HAP-1 (cell line): ENCODE data around the gene INPP5A.

ENCODE experiments used
- DNase-seq, 2 experiments: peaks; one replicate each; pipeline ENCODE4 v3.0.0-alpha.2; 2016 to 2020; ENCODE audit warnings: low spot score in 2 of 2
- H3K27me3 ChIP-seq: fragments of 250-450 bp; sonication (Bioruptor Pico); 2 replicates; pipeline ENCODE4 v1.5.1; 2020; ENCODE audit warnings: low read depth, mild to moderate bottlenecking, moderate library complexity
- H3K36me3 ChIP-seq: fragments of 250-450 bp; sonication (Bioruptor Pico); replicated peaks from 2 replicates; pipeline ENCODE4 v1.5.1; 2020; ENCODE audit warnings: mild to moderate bottlenecking
- H3K4me1 ChIP-seq: fragments of 250-450 bp; sonication (Bioruptor Pico); 2 replicates; pipeline ENCODE4 v1.5.1; 2020; ENCODE audit warnings: mild to moderate bottlenecking
- H3K4me3 ChIP-seq: fragments of 250-450 bp; sonication (Bioruptor Pico); 2 replicates; pipeline ENCODE4 v1.5.1; 2020; ENCODE audit warnings: mild to moderate bottlenecking, moderate library complexity
- H3K9me3 ChIP-seq: fragments of 250-450 bp; sonication (Bioruptor Pico); 2 replicates; pipeline ENCODE4 v1.5.1; 2020; ENCODE audit warnings: mild to moderate bottlenecking, moderate library complexity
- in situ Hi-C: fragments of 300-500 bp; cut with MboI; formaldehyde crosslinking; loops from 3 replicates; pipeline ENCODE4 v1.14.3; 2020; ENCODE audit warnings: low sequenced_read_pairs, inconsistent platforms, mixed read lengths

The INPP5A gene

DNA sequence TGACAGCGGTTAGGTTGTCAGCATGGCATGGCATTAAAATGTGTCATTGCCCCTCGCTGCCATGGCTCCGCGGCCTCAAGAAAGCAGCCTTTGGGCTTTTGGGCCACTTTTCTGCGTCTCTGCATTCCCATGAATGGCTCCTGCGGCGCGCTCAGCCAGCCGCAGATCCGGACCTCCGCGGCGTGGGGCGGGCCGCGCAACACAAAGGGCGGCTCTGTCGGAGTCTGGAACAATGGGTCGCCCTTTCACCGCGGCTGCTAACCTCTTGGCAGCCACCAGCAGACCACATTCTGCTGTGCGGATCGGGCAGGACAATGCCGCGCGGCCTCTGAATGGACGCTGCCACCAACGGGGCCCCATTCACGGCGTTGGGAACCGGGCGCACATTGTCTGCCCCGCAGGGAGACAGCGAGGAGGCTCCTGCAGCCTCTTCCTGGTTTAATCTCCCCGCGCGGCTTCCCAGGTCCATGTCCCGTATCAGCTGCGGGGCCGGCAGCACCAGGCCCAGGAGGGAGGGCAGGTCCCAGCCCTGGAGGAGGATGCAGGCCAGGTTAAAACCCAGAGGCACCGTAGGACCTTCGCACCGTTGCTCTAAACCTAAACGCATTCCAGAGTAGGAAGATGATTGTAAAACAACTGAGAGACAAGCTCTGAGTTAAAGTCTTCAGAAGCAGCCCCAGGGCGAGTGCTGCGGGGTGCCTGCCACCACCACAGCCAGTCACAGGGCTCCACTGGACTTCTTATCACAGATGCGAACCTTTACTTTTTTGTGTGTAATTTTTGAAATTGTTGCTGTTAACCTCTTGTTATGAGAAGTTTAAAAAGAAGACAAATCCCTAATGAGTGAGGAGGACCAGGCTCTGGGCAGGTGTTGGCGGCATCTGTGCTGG lies 176.8 kb downstream of the INPP5A start:
- DNase-seq = no peak
- H3K4me3 ChIP-seq = no peak overlapping the region
- H3K4me1 ChIP-seq = no peaks in the 10 kb centered on the region
- H3K9me3 ChIP-seq = no peaks in the 10 kb centered on the region
- H3K36me3 ChIP-seq = no peaks in the 10 kb centered on the region
- in situ Hi-C loops = no loop called here
- H3K27me3 ChIP-seq = no peaks in the 10 kb centered on the region

DNA sequence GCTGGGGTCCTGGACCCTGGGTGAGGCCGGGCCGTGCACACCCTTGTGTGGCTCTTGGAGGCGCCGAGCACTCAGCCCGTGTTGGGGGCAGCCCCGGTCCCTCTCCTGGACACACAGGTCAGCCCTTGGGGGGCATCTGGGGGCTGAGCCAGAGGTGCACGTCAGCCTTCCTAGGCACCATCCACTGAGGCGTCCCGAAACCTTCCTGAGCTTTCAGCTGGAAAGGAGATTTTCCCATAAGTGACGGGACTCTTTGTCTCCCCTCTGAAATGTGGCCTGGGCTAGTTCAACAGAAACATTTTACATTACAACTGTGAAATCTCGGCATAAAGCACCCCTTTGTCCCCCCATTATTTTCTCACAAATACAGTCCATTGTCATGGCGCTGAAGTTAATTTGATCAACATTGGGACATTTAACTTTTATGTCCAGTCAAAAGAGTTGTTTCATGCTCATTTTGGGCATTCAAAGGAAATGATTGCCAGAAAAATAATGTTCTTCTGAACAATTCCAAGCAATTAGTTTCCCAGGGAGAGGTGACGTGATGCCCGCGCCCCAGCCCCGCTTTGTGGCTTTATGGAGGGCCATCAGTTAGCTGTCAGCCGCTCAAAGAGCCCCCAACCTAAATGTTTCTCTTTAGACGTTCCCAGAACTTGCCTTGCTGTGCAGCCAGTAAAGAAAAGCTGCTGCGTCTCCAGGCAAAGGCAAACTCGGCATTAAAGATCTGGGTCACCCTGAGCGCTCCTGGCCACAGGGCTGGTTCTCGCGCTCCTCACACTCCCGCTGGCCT lies 177.6 kb downstream of the INPP5A start:
- no peaks in the 10 kb centered on the region for H3K36me3 ChIP-seq

DNA sequence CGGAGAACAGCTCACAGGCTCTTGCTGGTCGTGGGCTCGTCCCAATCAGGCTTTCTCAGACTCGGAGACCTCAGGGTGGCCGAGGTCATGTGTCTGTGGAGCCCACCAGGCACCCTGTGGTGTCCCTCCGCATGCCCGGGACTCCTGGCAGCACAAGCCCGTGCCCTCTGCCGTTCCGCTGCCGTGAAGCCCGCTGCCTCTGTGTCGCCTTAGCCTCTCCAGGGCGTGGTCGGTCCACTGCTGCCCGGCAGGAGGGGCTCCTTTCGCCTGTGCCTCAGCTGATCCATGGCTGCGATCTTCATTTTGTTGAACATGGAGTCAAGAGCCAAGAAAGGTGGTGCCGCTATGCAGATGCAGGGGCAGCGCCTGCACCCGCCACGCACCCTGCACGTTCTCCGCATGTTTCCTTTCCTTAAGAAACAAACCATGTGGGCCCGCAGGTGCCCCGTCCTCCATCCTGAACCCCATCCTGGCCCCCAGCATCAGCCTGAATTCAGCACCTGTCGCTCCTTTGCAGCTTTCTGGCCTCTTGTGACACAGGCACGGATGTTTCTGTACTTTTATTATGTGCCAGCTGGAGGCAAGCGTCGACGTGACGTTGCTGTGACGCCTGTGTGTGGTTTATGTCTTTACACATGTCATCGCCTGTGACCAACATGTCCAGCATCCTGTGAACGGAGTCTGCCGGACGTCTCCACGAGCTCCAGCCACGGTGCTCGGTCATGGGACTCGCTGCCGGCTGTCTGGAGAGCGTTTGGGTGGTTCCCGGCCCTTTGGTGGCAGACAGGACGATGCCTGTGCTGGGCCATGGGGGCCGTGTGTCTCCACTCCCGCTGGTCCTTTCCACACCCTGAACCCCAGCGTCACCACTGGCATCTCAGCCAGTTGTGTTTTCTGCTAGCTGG lies 178.4 kb downstream of the INPP5A start:
- Histone ChIP-seq H3K4me3 (no peak overlapping the region), H3K36me3 (no peaks in the 10 kb centered on the region), H3K27me3 (no peaks in the 10 kb centered on the region), H3K9me3 (no peaks in the 10 kb centered on the region), H3K4me1 (no peaks in the 10 kb centered on the region)
- in situ Hi-C loops = no loop called here
- DNase-seq = no peak

More for the DNA sequence above, 177.6 kb downstream of the INPP5A start:
- Histone ChIP-seq H3K4me3 (no peak overlapping the region), H3K27me3 (no peaks in the 10 kb centered on the region), H3K9me3 (no peaks in the 10 kb centered on the region), H3K4me1 (no peaks in the 10 kb centered on the region)
- no peak for DNase-seq
- in situ Hi-C loops = no loop called here

DNA sequence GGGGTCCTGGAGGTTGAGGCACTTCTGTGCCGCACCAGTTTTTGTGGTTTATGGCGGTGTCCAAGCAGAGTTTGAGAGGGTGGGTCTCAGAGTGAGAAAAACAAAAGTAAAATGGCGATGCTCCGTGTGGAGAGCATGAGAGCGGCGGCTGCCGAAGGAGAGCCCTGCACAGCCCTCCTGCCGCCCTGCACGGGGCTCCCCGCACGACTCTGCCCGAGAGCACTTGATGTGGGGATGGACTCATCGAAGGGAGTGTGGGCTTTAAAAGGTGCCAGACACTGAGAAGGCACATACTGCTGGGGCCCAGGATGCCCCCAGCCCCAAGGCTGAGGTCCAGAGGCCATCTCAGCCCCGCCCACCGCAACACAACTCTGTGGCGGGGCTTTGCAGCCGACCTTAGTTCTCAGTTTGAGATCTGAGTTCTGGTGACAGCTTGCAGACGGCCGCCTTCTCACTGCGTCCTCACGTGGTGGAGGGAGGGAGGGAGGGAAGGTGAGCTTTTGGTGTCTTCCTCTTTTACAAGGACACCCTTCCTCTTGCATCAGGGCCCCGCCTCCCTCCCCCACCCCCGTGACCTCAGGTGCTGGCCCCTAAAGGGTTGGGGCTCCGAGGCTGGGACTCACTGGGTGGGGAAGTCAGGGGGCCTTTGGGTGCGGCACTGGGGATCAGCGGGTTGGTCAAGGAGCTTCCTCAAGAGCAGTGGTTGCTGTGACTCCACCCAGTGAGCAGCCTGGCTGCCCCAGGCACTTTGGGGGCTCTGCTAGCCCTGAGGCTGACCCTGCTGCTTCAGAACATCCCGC lies 179.3 kb downstream of the INPP5A start:
- in situ Hi-C loops = no loop called here
- Histone ChIP-seq H3K36me3 (no peaks in the 10 kb centered on the region), H3K4me1 (no peaks in the 10 kb centered on the region), H3K27me3 (no peaks in the 10 kb centered on the region), H3K9me3 (no peaks in the 10 kb centered on the region), H3K4me3 (no peak overlapping the region)
- DNase-seq = no peak

DNA sequence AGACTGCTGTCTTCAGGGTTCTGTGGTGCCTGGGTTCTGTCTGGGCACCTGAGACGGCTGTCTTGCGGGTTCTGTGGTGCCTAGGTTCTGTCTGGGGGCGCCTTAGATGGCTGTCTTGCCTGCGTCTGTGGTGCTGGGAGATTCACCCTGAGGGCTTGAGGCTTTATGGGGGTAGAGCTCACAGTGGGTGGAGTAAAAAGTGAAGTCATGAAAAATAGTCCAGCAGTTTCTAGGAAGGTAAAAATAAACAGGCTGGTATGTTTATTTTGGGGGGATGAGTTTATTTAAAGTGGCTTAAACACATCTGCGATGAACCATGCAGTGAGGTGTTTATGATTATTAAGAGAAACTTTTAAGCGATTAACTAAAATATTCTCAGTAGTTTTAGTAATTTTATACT lies 184.1 kb downstream of the INPP5A start:
- in situ Hi-C loops = no loop called here
- H3K4me1 ChIP-seq = no peaks in the 10 kb centered on the region
- H3K36me3 ChIP-seq = no peaks in the 10 kb centered on the region
- DNase-seq = no peak
- H3K9me3 ChIP-seq = no peaks in the 10 kb centered on the region
- H3K27me3 ChIP-seq = no peaks in the 10 kb centered on the region
- H3K4me3 ChIP-seq = no peak overlapping the region

DNA sequence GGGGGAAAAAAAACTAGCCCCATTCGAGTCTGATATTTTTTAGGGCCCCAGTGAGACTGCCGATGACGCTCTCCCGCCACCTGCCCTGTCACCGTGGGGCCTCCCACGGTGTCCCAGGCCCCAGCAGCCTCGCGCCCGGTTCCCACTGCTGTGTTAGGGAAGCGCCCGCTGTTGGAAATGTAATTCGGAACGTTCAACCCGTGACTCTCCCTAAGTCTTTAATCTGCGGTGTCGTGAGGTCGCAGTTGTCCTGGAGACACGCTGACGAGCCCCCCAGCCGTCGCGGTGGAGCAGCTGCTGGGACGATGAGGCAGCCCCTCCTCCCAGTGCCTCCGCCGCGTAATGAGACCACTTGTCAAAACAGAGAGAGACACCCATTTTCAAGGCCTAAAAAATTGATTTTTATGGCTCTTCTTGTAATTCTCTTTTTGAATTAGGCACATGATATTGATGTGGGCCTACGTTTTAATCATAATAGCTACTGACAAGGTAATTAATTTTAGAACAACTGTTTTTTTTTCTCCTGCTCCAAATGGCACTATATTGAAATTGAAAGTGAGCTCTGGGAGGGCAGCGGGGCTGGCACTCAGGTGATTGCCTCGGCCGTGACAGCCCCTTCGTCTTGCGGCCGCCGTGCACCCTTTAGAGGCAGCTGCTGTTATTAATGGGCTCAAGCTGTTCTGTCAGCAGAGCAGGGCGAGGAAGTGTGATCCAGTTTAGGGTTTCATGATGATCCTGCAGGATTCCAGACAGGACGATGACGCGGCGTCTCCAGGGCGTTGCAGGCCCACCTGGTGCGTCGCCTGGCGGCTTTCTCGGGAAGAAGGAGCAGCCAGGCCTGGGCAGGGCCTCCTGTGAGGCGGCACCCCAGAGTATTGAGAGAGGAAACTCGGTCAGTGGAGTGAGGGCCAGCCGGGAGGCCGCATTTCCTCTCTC lies 185.1 kb downstream of the INPP5A start:
- Histone ChIP-seq H3K4me3 (no peak overlapping the region), H3K4me1 (no peaks in the 10 kb centered on the region), H3K9me3 (no peaks in the 10 kb centered on the region), H3K36me3 (no peaks in the 10 kb centered on the region), H3K27me3 (no peaks in the 10 kb centered on the region)
- DNase-seq = no peak
- in situ Hi-C loops = no loop called here

DNA sequence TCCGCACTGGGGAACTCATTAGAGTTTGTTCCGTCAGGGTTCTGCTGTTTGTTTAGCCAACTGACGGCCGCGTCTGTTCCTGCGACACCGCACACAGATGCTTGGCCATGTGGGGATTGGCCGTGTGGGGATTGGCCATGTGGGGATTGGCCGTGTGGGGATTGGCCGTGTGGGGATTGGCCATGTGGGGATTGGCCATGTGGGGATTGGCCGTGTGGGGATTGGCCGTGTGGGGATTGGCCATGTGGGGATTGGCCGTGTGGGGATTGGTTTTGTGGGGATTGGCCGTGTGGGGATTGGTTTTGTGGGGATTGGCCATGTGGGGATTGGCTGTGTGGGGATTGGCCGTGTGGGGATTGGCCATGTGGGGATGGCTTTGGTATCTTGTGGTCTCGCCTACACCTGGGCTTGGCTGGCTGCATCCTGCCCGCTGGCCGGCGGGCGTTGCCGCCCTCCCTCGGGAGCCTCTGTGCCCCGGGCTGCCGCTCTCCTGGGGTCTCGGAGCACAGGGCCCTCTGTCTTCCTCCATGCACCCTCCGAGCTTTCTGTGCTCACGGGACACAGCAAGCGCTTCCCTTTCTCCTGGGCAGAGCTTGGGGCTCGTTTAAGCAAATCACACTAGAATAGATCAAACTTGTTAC lies 185.9 kb downstream of the INPP5A start:
- no peak for DNase-seq
- Histone ChIP-seq H3K27me3 (no peaks in the 10 kb centered on the region), H3K4me1 (no peaks in the 10 kb centered on the region), H3K36me3 (no peaks in the 10 kb centered on the region), H3K4me3 (no peak overlapping the region), H3K9me3 (no peaks in the 10 kb centered on the region)
- in situ Hi-C loops = no loop called here

DNA sequence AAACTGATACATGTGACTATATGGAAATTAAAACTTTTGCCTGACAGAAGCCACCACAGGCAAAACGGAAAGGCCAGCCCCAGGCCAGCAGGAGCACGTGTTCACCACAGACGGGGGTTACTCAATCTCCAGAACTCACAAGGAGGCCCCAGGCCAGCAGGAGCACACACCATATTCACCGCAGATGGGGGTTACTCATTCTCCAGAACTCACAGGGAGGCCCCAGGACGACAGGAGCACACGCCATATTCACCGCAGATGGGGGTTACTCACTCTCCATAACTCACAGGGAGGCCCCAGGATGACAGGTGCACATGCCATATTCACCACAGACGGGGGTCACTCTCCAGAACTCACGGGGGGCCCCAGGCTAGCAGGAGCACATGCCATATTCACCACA lies 186.9 kb downstream of the INPP5A start:
- DNase-seq = no peak
- H3K27me3 ChIP-seq = no peaks in the 10 kb centered on the region
- H3K9me3 ChIP-seq = no peaks in the 10 kb centered on the region
- no peaks in the 10 kb centered on the region for H3K4me1 ChIP-seq
- in situ Hi-C loops = no loop called here
- no peak overlapping the region for H3K4me3 ChIP-seq
- H3K36me3 ChIP-seq = no peaks in the 10 kb centered on the region

DNA sequence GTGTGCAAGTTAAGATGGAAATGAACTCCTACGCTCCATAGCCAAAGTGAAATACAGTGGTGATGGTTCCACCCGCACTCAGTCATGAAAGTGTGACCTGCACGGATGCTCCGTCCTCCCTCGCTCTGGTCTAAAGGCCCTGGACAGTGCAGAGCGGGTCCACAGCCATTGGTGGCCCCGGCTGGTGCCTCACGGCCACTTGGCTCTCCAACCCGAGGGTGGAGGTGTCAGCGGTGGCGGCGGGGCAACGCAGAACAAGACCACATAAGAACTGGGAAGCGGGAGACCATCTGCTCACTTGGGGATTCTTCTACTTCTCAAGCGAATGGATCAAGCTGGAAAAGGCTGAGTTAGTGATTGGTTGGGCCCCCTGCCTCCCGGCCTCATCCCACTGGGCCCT lies 187.6 kb downstream of the INPP5A start:
- Histone ChIP-seq H3K4me3 (no peak overlapping the region), H3K9me3 (no peaks in the 10 kb centered on the region), H3K27me3 (no peaks in the 10 kb centered on the region), H3K4me1 (no peaks in the 10 kb centered on the region), H3K36me3 (no peaks in the 10 kb centered on the region)
- in situ Hi-C loops = no loop called here
- DNase-seq = no peak

DNA sequence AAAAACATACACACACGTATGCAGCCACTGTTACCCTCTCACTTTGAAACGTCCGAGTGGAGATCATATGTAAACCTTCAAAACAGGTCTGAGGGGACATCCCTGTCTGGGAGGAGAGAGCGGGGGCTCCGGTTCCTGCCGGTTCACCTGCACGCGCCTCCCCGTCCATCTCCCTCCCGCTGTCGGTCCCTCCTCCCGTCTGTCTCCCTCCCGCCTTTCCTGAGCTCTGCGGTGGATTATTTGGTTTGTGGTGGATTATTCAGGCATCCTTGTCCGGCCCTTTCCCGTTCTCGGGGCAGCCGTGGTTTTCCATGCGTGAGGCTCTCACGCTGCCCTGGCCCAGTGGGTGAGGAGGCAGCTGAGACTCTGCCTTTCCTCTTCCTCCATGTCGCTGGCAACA lies 188.6 kb downstream of the INPP5A start:
- in situ Hi-C loops = no loop called here
- H3K36me3 ChIP-seq = no peaks in the 10 kb centered on the region
- H3K9me3 ChIP-seq = no peaks in the 10 kb centered on the region
- H3K27me3 ChIP-seq = no peaks in the 10 kb centered on the region
- no peak for DNase-seq
- H3K4me3 ChIP-seq = no peak overlapping the region
- H3K4me1 ChIP-seq = no peaks in the 10 kb centered on the region

DNA sequence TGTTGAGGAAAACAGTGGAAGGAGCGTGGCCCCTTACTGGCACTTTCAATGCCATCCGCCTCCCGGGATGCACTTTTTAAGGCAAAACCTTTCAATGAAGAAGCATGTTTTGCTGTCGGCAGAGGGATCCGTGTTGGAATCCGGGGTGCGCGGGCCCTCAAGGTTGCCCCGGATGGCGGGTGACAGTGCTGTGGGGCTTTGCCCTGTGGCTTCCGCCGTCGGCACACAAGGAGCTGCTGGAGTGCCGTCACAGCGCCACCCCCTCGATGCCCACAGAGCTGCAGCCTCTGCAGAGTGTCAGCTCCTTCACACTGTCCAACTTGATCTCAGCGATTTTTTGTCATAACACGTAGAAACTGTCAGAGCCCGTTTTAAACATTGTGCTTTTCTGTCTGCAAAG lies 189.4 kb downstream of the INPP5A start:
- no peaks in the 10 kb centered on the region for H3K9me3 ChIP-seq
- in situ Hi-C loops = no loop called here
- H3K36me3 ChIP-seq = no peaks in the 10 kb centered on the region
- H3K27me3 ChIP-seq = no peaks in the 10 kb centered on the region
- no peak for DNase-seq
- H3K4me1 ChIP-seq = no peaks in the 10 kb centered on the region
- H3K4me3 ChIP-seq = no peak overlapping the region

DNA sequence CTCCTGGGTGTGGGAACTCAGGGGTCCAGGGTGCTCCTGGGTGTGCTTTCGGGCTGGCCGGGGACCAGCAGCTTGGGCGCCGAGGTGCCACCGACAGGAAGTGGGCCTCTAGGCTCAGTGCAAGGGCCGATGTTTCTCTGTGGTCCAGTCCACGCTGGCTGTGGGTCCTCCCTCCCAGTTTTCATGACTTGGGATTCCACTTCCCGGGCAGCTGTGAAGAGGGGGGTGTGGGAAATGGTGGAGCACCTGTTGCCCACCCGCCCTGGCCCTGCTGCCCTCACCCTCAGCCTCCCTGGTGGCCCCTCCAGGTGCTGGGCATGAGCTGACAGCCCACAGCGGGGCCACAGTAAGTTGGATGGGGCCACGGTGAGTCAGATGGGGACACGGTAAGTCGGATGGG lies 189.8 kb downstream of the INPP5A start:
- no peak overlapping the region for H3K4me3 ChIP-seq
- H3K9me3 ChIP-seq = no peaks in the 10 kb centered on the region
- H3K27me3 ChIP-seq = no peaks in the 10 kb centered on the region
- H3K36me3 ChIP-seq = no peaks in the 10 kb centered on the region
- in situ Hi-C loops = no loop called here
- no peaks in the 10 kb centered on the region for H3K4me1 ChIP-seq
- no peak for DNase-seq
